ENCODE results near the gene MYH3.

MYH3 gene

GRCh38 chr17:10648956-10649355 lies 8.2 kb downstream of the MYH3 start:
- no peak for DNase-seq

DNA sequence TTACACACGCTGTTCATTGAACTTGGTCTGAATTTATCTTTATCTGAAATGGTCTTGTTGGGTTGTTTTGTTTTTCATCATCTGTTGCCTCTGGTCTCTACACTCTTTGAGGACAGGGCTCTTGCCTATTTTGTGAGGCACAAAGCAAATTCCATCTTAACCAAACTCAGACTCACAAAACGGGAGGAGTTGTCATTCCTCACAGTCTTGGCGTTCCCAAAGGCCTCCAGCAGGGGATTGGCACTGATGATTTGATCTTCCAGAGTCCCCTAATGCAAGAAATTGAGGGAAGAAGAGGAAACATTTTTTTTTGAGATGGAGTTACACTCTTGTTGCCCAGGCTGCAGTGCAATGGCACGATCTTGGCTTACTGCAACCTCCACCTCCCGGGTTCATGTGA lies 8.7 kb downstream of the MYH3 start:
- no peak for DNase-seq

- DNase-seq = no peak
Observed at GRCh38 chr17:10646392-10646990, 10.6 kb downstream of the MYH3 start.

DNA sequence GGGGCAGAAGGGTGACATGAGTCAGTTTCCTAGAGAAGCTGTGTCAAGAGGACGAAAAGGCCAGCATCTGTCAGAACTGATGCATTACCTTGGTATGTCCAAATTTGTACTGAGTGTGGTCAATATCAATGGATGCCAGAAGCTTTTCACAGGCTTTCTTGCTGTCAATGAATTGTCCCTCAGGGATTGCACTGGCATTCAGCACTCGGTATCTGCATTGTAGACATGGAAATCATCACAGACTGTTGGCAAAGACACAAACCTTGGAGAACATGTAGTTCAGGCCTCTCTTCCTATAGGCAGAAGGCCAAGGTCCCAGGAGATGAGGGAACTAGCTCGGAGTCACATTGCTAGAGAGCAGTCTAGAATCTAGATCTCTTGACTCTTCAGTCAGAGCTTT lies 16.6 kb downstream of the MYH3 start:
- DNase-seq = no peak

DNA sequence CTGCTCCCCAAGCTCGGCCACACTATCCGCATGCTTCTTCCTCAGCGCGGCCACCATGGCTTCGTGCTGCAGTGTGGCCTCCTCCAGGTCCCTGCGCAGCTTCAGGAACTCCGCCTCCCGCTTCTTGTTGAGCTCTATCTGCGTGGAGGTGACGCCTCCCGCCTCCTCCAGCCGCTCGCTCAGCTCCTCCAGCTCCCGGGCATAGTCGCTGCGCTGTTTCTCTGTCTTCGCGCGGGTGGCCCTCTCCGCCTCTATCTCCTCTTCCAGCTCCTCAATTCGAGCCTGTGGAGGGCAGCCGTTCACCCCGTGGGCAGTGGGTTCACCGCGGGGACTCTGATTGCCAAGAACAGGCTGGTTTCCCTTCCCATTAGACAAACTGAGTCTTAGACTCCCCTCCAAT lies 19.0 kb downstream of the MYH3 start:
- DNase-seq = no peak

GRCh38 chr17:10635290-10635689 lies 21.8 kb downstream of the MYH3 start:
- DNase-seq = no peak

GRCh38 chr17:10633738-10634379 lies 23.2 kb downstream of the MYH3 start:
- no peak for DNase-seq

- no peak for DNase-seq
Observed at GRCh38 chr17:10631701-10632100, 25.4 kb downstream of the MYH3 start.

DNA sequence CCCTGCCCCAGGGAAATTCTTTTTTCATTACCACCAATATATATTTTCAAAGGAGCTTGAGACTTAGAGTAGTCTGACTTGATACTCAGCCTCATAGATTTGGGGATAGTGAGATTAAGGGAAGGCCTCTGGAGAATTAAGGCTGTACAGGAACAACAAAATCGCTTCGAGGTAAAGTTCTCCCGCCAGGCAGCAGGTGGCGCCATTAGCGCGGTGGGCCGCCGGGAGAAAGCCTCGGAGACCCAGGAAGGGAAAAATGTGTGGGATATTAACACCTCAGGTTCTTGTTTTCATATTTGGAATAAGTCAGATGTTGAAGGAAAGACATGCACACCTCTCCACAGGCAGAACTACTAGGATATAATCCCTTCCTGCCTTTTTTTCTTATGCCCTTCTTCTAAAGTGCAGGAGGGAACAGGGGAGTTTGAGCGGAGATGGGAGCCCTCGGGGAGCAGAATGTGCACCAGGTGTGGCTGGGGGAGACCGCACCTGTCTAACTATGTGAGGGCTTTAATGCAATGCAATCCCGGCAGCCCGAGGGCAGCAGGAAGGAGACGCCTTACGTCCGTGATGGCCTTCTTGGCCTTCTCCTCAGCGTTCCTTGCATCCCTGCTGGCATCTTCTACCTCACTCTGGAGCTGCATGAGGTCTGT lies 25.9 kb downstream of the MYH3 start:
- DNase-seq = no peak

GRCh38 chr17:10629706-10630105 lies 27.4 kb downstream of the MYH3 start:
- DNase-seq = no peak

- no peak for DNase-seq
Observed at GRCh38 chr17:10628756-10629155, 28.4 kb downstream of the MYH3 start.

DNA sequence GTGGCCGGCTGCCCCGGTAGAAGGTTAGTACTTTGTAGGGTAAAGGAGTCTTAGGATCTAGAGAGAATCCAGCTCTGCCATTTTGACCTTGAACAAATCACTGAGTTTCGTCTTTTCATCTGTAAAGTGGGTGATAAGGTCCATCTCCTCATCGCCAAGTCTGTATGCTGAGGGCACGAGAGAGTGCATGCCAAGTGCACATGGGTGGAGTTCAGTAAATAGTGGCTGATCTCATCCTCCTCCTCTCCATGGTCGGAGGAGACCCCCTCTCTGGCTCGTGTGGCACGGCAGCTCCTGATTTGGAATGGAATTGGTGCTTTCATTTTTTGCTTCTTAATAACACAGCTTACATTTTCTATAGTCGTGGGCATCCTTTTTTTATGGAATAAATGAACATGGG lies 30.7 kb downstream of the MYH3 start:
- DNase-seq = no peak

- DNase-seq = no peak
Observed at GRCh38 chr17:10624969-10625368, 32.1 kb downstream of the MYH3 start.

DNA sequence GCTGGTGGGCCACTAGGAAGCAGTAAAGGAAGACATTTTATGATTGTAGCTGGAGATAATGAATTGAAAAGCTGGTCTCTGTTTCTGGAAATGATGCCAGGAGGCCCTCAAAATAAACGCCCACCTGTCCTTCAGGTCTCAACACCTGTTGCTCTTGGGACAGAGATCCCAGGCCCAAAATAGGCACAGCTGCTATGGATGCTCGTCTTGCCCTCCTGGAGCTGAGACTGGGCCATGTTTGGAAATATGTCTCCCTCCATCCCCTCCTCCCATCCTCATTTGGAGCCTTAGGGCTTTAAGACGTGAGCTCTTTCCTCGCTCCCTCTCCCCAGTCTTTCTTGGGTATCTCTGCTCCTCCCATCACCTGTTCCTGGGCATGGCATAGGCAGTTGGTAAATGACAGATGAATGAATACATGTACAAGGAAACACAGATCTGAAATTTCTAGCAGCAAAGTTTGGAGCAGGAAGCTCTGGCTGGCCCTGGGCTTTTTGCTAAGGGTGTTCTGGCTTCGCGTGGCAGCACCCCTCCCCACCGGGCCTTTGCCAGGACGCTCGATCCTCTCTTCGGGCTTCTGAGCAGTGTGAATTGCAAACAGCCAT lies 33.3 kb downstream of the MYH3 start:
- no peak for DNase-seq

GRCh38 chr17:10622617-10623485 lies 34.3 kb downstream of the MYH3 start:
- DNase-seq = no peak

DNA sequence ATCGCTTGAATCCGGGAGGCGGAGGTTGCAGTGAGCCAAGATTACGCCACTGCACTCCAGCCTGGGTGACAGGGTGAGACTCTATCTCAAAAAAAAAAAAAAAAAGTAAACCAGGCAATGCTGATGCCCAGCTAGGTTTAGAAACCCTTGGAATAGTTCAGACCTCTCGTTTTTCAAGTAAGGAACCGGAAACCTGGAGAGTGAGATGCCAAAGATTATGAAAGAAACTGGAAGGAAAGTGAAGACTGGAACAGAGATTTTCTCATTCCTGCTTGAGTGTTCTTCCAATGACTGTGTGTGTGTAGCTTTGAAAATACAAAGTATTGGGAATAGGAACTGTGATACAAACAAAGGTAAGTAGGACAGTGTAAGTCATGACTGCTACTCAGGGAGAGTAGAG lies 35.7 kb downstream of the MYH3 start:
- DNase-seq = no peak

- no peak for DNase-seq
Observed at GRCh38 chr17:10620823-10621222, 36.3 kb downstream of the MYH3 start.

- DNase-seq = peak; percentile 45
Observed at GRCh38 chr17:10618202-10618635, 38.9 kb downstream of the MYH3 start.

GRCh38 chr17:10617120-10617505 lies 40.0 kb downstream of the MYH3 start:
- DNase-seq = no peak

DNA sequence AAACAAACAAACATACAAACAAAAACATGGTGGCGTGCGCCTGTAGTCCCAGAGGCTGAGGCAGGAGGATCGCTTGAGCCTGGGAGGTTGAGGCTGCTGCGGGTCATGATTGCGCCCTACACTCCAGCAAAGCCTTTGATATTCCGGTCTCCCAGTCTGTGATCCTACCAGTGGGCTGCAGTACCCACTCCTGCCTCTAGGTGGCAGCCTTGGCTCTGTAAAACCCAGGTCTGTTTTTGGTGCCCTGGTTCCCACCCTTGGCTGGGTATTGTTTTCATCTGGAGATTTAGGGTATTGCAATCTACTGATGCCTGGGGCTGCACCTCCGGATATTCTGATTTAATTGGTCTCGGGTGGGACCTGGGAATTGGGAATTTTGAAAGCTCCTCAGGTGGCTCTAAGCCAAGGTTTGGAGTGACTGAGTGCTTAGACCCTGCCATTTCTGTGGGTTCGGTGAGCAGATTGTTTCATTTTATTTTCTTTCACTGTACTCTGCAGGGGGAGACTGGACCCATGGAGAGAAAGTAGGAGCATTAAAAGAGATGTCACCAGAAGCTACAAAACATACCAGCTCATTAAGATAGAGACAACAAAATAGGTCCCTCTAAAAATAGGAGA lies 40.5 kb downstream of the MYH3 start:
- peak; percentile 30 for DNase-seq

DNA sequence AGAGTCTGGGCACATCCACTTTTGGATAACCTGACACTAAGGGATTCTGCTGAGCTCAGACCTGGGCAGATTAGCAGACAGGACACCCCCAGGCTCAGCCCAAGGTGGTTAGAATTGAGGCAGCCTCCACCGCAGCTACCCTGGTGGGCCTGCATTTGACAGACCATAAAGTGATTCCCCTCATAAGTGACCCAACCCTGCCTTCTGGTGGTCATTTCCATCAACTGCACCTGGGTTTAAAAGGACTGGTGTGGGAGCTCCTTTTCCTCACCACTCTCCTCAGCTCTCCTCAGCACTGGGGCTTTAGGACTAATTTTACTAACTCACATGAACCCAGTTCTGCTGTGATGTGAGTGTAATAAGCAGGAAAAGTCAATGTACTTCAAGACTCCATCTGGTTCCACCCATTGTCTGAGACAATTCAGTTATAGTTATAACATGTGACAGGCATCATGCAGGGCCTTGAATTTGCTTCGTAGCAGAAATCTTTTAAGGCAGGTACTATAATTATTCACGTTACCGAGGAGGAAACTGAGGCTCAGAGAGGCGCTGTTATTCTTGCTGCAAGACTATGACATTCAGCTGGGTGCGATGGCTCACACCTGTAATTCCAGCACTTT lies 42.5 kb downstream of the MYH3 start:
- DNase-seq = peak; percentile 27

Measured in 8988T (cell line).